ENCODE results near the gene ABCA12. TPM values are rescaled to one million over a fixed set of nuclear protein-coding genes. Genes with fewer than 3 reads are reported as not detected.

The ABCA12 gene
- total RNA-seq, 1 donor from 2014 or later, result 7.7 TPM

- no peaks in the 10 kb centered on the region for H3K27me3 ChIP-seq (ENCODE audit: control insufficient read depth, insufficient read depth, low read length)
- H3K36me3 ChIP-seq (ENCODE audit: control insufficient read depth, insufficient read depth, low read length), result no peaks in the 10 kb centered on the region
- no peak for DNase-seq (ENCODE audit: low read depth)
- no peak overlapping the region for H3K4me3 ChIP-seq (ENCODE audit: low read depth, low read length)
- no peak for TF ChIP-seq CTCF (IDR thresholded peaks at IDR 0.05; ENCODE audit: insufficient read depth, low read length, poor library complexity, severe bottlenecking)
Measured at GRCh38 chr2:215003001-215003400, 135.4 kb downstream of the ABCA12 start.

GRCh38 chr2:215002500-215002899, 135.9 kb downstream of the ABCA12 start:
- peak; percentile 52 for TF ChIP-seq CTCF (IDR thresholded peaks at IDR 0.05; ENCODE audit: insufficient read depth, low read length, poor library complexity, severe bottlenecking)
- Histone ChIP-seq H3K4me3 (ENCODE audit: low read depth, low read length) (no peak overlapping the region), H3K27me3 (ENCODE audit: control insufficient read depth, insufficient read depth, low read length) (no peaks in the 10 kb centered on the region), H3K36me3 (ENCODE audit: control insufficient read depth, insufficient read depth, low read length) (no peaks in the 10 kb centered on the region)
- DNase-seq (ENCODE audit: low read depth), result peak; percentile 4

GRCh38 chr2:215000721-215001120, 137.7 kb downstream of the ABCA12 start:
- TF ChIP-seq CTCF (IDR thresholded peaks at IDR 0.05; ENCODE audit: insufficient read depth, low read length, poor library complexity, severe bottlenecking), result no peak
- no peak for DNase-seq (ENCODE audit: low read depth)
- H3K36me3 ChIP-seq (ENCODE audit: control insufficient read depth, insufficient read depth, low read length), result no peaks in the 10 kb centered on the region

GRCh38 chr2:214995926-214996670, 142.3 kb downstream of the ABCA12 start:
- no peaks in the 10 kb centered on the region for H3K36me3 ChIP-seq (ENCODE audit: control insufficient read depth, insufficient read depth, low read length)
- H3K4me3 ChIP-seq (ENCODE audit: low read depth, low read length), result no peak overlapping the region
- no peak for TF ChIP-seq CTCF (IDR thresholded peaks at IDR 0.05; ENCODE audit: insufficient read depth, low read length, poor library complexity, severe bottlenecking)
- DNase-seq (ENCODE audit: low read depth), result no peak
- H3K27me3 ChIP-seq (ENCODE audit: control insufficient read depth, insufficient read depth, low read length), result no peaks in the 10 kb centered on the region

More at GRCh38 chr2:215000721-215001120, 137.7 kb downstream of the ABCA12 start:
- H3K27me3 ChIP-seq (ENCODE audit: control insufficient read depth, insufficient read depth, low read length), result no peaks in the 10 kb centered on the region
- H3K4me3 ChIP-seq (ENCODE audit: low read depth, low read length), result no peak overlapping the region

GRCh38 chr2:214995409-214995808, 143.0 kb downstream of the ABCA12 start:
- H3K36me3 ChIP-seq (ENCODE audit: control insufficient read depth, insufficient read depth, low read length), result no peaks in the 10 kb centered on the region
- H3K27me3 ChIP-seq (ENCODE audit: control insufficient read depth, insufficient read depth, low read length), result no peaks in the 10 kb centered on the region
- no peak for TF ChIP-seq CTCF (IDR thresholded peaks at IDR 0.05; ENCODE audit: insufficient read depth, low read length, poor library complexity, severe bottlenecking)
- no peak for DNase-seq (ENCODE audit: low read depth)
- no peak overlapping the region for H3K4me3 ChIP-seq (ENCODE audit: low read depth, low read length)

GRCh38 chr2:214992911-214993310, 145.5 kb downstream of the ABCA12 start:
- DNase-seq (ENCODE audit: low read depth), result no peak
- H3K4me3 ChIP-seq (ENCODE audit: low read depth, low read length), result no peak overlapping the region
- TF ChIP-seq CTCF (IDR thresholded peaks at IDR 0.05; ENCODE audit: insufficient read depth, low read length, poor library complexity, severe bottlenecking), result no peak
- no peaks in the 10 kb centered on the region for H3K27me3 ChIP-seq (ENCODE audit: control insufficient read depth, insufficient read depth, low read length)
- H3K36me3 ChIP-seq (ENCODE audit: control insufficient read depth, insufficient read depth, low read length), result no peaks in the 10 kb centered on the region

Measured in kidney epithelial cell (primary cell).